ENCODE data around the gene MUC2.

The MUC2 gene

DNA sequence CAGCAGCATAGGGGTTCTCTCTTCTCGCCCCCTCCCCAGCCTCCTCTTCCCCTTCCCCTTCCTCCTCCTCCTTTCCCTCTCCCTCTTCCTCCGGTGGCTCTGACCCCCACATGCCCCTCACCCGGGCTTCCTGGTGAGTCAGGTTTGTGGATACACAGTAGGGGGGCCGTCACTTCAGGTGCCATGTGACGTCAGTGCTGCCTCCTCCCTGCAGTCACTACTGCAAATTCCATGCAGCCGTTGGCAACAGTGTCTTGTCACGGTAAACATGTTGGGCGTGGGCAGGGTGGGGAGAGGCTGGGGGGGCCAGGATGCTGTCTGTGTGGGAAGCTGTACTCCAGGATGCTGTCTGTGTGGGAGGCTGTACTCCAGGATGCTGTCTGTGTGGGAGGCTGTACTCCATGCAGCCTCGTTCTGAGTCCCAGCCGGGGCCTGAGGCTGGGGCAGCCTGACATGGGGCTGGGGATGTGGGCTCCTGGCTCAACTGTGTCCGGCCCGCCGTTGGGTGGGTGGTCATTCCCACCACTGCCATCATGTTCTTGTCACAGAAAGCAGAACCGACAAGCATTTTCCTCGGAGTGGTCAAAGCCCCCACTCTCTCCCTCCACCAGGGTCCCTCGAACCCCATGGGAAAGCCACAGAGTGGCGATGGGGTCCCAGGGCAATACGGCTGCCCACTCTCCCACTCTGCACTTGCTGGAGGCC lies 2.4 kb upstream of the MUC2 start:
- no peak for DNase-seq (ENCODE audit: low spot score)

DNA sequence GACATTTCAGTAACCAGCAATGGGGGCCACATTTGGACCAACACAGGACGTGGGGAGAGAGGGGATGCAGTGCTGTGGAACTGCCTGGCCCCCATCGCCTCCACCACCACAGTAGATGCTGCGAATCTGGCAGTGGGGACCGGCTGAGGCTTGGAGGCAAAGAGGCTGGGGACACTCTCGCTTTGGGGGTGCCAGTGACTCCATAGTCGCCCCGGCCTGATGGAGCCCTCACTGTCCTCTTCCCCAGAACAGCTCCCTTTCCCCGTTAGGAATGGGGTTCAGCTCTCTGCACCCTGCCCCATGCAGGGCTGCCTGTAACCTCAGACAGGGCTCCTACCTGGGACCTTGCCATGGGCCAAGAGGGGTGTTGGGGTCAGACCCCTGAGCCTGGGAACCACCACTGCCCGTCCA lies 1.8 kb upstream of the MUC2 start:
- DNase-seq (ENCODE audit: low spot score): no peak

DNA sequence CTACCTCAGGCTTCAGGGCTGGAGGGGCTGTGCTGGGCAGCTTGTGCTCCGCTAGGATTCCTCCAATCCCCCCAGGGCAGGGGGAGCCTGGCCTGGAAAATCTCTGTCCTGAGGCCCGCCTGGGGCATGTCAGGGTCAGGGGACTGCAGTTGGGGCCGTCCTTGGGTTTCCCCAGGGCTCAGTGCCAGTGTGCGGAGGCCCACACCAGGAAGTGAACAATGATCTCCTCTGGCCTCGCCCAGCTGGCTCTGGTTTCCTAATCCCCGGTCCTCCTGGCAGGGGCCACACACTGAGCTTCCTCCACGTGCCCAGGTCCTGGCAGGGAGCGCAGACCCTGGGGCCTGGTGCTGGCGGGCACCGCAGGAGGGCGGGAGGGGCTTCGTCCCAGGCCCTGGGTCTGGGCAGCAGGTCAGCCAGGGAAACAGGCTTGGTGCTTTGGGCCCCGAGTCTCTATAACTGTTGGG lies 1.4 kb upstream of the MUC2 start:
- DNase-seq (ENCODE audit: low spot score): no peak

DNA sequence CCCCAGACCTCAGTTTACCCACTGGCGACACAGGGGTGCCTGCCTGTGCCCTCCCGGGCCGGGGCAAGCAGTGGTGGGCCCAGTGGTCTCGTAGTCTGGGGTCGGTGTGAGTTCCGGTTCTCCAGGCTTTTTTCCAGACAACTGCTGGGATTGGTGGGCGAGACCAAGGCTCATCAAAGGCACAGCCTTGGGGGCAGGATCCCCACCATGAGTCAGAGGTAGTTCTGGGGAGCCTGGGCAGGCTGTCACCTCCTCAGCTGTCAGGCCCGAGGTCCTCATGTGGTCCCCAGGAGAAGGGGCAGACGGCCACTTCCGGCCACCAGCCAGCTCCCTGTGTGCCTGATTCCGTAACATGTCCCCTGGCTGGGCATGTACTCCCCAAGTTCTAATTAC lies 827 bp upstream of the MUC2 start:
- DNase-seq (ENCODE audit: low spot score): no peak

DNA sequence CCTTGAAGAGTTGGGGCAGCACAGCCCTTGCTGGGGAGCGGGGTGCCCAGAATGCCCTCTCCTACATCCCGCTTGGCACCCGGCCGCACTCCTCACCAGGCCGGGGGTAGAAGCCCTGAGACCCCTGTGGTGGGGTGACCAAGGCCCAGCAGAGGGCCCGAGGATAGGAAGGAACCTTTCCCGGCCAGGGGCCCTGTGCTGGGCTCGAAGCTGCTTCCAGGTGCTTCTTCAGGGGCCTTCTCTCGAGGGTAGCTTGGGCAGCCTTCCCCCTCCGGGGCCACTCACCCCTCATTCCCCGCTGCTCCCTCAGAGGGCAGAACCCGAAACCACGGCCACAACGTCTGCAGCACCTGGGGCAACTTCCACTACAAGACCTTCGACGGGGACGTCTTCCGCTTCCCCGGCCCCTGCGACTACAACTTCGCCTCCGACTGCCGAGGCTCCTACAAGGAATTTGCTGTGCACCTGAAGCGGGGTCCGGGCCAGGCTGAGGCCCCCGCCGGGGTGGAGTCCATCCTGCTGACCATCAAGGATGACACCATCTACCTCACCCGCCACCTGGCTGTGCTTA lies 752 bp downstream of the MUC2 start:
- no peak for DNase-seq (ENCODE audit: low spot score)

DNA sequence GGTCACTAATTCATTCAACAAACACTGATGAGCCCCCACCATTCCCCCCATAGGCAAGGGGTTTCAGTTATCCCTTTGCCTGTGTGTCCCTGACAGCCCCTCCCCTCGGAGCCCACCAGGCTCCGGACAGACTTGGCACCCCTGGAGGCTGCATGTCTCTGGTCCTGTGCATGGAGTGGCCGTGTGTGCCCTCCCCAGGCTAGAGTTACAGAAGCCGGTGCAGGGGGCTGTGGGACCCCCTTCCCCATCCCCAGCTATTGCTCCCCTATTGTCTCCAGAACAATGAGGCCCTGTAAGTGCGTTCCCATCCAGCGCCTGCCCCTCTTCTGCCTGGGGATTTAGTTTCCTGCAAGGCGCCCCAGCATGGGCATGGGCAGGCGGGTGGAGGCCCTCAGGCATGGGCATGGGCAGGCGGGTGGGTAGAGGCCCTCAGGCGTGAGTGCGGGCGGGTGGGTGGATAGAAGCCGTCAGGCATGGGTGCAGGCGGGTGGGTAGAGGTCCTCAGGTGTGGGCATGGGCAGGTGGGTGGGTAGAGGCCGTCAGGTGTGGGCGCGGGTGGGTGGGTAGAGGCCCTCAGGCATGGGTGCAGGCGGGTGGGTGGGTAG lies 1.5 kb downstream of the MUC2 start:
- DNase-seq (ENCODE audit: low spot score): no peak

DNA sequence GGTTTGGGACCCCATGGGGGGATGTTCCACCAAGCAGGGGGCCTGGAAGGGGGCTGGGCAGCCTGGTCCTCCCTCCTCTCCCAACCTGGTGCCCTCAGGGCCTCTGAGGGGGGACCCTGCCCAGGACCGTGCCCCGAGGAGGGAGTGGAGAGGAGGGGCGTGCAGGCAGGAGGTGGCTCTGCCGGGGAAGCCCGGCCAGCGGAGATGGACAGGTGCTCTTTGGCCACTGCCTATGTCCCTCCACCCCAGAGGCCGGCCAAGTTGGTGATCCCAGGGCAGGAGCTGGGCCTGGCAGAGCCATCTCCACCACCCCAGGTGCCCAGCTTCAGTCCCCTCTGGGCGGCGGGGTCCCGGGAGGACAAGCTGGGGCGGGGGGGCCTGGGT lies 2.4 kb downstream of the MUC2 start:
- no peak for DNase-seq (ENCODE audit: low spot score)

DNA sequence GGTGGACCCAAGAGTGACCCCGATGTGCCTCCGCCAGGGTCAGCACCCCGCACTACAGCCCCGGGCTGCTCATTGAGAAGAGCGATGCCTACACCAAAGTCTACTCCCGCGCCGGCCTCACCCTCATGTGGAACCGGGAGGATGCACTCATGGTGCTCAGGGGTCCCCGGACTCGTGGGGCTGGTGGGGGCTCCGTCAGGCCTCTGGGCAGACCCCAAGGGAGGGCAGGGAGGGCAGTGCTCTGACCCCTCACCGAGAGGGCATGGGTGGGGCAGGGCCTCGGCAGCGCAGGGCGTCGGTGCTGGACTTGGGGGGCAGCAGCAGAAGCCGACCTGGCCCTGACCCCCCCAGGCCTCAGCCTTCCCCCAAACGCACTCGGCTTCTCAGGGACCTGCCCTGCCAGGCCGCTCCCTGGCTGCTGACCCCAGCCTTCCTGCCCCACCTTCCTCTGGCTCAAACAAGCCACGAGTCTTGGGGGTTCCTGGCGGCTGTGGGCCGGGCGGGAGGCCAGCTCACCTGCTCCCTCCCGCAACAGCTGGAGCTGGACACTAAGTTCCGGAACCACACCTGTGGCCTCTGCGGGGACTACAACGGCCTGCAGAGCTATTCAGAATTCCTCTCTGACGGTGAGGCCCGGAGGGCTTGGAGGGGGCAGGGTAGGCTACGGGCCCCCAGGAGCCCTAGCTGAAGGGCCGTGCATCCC lies 2.9 kb downstream of the MUC2 start:
- no peak for DNase-seq (ENCODE audit: low spot score)

DNA sequence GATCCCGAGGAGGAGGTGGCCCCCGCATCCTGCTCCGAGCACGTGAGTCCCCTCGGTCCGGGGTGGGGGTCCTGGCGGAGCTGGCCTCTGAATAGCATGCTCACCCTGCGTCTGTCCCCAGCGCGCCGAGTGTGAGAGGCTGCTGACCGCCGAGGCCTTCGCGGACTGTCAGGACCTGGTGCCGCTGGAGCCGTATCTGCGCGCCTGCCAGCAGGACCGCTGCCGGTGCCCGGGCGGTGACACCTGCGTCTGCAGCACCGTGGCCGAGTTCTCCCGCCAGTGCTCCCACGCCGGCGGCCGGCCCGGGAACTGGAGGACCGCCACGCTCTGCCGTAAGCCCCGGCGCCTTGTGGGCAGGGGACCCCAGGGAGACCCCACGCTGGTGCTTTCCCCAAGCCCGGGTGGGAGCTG lies 3.5 kb downstream of the MUC2 start:
- DNase-seq (ENCODE audit: low spot score): no peak

DNA sequence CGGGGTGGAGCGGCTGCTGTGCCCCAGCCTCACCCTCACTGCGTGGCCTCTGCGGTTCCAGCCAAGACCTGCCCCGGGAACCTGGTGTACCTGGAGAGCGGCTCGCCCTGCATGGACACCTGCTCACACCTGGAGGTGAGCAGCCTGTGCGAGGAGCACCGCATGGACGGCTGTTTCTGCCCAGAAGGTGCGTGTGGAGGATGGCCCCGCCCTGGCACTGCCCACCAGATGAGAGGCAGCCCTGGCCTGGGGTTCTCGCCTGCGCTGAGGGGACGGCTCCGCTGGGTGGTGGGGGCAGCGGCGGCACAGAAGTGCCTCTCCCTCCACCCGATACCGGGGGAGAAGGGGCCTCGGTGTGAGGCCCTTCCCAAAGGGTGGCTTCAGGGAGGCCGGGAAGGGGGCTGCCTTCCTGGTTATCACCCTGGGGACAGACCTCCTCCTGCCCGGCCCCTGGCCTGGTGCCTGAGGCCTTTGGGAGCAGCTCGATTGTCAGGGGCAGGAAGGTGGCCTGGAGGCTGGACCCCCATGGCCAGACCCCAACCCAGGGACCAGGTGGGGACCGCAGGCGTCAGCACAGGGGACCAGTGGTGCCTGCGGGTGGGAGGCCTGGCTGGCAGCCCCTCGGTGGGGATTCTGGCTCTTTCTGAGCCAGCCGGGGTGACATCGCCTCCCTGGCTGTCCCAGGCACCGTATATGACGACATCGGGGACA lies 7.1 kb downstream of the MUC2 start:
- DNase-seq (ENCODE audit: low spot score): no peak

DNA sequence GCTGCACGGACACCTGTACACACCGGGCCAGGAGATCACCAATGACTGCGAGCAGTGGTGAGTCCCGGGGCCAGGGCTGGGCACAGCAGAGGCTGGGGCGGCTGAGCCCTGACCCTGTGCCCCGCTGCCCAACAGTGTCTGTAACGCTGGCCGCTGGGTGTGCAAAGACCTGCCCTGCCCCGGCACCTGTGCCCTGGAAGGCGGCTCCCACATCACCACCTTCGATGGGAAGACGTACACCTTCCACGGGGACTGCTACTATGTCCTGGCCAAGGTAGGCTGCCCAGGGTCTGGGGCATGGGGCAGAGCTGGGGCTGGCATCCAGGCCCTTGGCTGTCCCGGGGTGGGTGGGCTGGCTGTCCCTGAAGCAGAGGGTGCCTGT lies 7.7 kb downstream of the MUC2 start:
- no peak for DNase-seq (ENCODE audit: low spot score)

DNA sequence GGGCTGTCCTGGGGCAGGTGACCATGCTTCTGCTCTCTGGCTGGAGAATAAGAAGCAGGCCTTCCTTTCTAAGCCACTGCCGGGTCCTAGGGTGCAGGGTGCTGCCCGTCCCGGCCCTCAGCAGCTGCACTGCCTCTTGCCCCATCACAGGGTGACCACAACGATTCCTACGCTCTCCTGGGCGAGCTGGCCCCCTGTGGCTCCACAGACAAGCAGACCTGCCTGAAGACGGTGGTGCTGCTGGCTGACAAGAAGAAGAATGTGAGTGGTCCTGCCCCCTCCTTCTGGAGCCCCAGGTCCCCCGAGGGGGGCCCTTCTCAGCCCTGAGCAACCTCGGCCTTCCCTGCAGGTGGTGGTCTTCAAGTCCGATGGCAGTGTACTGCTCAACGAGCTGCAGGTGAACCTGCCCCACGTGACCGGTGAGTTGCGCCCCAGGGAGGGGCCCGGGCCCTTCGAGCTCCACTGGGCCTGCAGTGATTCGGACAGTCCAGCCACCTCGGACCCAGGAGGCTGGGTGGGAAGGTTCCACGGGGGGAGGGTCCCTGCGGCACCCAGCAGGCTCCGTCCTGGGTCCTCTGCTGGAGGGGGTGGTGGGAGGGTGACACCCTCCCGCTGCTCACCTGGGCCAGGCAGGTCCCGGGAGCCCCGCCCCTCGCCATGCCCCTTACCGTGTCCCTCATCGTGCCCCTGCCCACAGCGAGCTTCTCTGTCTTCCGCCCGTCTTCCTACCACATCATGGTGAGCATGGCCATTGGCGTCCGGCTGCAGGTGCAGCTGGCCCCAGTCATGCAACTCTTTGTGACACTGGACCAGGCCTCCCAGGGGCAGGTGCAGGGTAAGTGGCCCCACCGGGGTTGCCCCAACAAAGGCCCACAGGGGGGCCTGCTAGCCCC lies 8.3 kb downstream of the MUC2 start:
- no peak for DNase-seq (ENCODE audit: low spot score)

DNA sequence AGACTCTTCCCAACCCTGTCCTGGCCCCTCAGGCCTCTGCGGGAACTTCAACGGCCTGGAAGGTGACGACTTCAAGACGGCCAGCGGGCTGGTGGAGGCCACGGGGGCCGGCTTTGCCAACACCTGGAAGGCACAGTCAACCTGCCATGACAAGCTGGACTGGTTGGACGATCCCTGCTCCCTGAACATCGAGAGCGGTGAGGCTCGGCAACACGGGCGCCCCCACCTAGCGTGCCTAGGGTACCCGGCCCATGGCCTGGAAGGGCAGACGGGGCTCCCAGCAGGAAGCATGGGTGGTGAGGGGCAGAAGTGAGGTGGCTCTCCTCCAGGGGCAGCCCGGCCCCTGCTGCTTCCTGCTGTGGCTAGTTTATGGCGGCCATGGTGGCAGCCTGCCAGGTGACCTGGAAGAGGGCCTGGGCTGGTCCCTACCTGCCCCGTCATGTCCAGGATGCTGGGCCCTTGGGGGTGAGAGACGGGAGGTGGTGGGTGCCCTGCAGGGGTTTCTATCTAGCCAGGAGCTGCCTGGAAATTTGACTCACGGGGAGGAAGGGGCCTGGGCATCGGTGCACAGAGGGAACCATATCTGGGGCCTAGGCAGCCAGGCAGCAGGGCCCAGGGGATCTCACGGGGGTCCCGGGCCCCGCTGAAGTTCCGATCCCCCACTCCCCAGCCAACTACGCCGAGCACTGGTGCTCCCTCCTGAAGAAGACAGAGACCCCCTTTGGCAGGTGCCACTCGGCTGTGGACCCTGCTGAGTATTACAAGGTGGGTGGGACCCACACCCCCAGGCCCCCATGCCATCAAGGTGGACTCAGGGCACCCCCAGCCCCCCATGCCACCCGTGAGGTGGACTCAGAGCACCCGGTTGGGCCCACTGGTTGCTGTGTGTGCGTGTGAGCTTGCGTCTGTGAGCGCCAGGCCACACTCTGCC lies 9.2 kb downstream of the MUC2 start:
- DNase-seq (ENCODE audit: low spot score): no peak

DNA sequence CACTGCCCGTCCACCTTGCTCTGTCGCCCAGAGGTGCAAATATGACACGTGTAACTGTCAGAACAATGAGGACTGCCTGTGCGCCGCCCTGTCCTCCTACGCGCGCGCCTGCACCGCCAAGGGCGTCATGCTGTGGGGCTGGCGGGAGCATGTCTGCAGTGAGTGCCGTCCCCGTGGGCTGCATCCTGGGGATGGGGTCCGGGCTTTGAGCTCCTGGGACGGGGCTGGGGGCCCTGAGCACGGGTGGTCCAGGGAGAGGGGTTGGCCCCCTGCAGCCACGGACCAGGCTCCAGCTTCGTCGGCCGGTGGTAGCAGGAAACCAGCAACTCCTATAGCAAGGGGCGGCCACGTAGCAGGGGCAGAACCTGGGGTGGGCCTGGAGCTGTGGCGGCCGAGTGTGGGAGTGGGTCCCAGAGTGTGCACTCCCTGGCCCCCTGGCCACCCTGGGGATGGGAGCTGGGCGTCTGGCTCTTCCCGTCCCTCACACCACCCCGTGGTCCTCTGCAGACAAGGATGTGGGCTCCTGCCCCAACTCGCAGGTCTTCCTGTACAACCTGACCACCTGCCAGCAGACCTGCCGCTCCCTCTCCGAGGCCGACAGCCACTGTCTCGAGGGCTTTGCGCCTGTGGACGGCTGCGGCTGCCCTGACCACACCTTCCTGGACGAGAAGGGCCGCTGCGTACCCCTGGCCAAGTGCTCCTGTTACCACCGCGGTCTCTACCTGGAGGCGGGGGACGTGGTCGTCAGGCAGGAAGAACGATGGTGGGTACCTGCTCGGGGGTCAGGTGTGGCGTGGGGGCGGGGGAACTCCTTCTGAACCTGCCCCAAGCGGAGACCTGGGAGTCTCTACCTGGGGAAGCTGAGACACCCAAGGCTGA lies 10.1 kb downstream of the MUC2 start:
- no peak for DNase-seq (ENCODE audit: low spot score)

DNA sequence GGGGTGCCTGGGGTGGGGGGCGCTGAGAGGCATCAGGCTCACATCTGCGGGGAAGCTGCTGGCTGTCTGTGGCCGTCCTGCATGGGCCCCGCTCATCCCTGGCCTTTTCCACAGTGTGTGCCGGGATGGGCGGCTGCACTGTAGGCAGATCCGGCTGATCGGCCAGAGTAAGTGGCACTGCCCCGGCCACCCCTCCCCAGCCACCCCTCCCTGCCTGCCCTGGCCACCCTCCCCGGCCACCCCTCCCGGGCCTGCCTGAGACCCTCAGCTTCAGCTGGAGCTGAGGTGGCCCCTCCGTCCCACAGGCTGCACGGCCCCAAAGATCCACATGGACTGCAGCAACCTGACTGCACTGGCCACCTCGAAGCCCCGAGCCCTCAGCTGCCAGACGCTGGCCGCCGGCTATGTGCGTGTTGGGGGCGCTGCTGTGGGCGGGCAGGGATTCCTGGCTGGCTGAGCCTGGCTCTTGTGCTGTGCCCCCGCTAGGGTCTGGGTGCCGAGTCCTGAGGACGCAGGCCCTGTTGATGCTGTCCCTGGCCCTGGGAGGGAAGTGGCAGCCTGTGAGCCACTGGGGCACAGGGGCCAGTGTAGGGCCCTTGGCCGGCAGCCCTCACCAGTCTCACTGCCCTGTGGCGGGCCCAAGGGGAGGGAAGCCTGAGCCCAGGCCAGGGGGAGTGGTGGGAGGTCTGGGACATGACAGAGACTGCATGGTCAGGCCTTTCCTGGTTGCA lies 10.9 kb downstream of the MUC2 start:
- DNase-seq (ENCODE audit: low spot score): no peak

DNA sequence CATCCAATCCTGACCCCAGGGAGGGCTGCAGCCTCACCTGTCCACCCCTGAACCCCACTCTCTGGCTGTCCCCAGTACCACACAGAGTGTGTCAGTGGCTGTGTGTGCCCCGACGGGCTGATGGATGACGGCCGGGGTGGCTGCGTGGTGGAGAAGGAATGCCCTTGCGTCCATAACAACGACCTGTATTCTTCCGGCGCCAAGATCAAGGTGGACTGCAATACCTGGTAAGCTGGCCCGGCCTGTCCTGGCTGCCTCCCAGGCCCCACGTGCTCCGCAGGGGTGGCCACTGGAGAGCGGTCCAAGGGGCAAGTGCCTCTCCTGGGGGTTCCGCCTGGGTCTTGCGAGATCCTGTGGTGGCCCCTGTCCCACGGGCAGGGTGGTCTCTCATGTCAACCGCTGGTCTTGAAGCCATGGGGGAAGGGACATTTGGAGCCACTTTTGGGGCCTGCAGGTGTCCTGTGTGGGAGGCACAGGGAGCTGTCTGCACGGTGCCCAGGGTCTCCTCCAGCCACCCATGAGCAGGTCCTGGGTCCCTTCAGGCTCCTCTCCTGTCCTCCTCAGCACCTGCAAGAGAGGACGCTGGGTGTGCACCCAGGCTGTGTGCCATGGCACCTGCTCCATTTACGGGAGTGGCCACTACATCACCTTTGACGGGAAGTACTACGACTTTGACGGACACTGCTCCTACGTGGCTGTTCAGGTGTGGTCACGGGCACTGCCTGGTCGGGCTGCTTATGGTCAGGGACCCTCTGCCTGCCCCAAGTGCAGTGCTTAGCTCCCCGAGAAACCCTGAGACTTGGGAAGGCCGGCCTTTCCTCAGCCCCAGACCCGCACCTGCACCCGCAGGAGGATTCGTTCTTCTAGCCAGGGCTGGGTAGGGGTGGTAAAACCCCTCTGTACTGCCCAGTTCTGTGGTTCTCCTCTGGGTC lies 11.8 kb downstream of the MUC2 start:
- no peak for DNase-seq (ENCODE audit: low spot score)

DNA sequence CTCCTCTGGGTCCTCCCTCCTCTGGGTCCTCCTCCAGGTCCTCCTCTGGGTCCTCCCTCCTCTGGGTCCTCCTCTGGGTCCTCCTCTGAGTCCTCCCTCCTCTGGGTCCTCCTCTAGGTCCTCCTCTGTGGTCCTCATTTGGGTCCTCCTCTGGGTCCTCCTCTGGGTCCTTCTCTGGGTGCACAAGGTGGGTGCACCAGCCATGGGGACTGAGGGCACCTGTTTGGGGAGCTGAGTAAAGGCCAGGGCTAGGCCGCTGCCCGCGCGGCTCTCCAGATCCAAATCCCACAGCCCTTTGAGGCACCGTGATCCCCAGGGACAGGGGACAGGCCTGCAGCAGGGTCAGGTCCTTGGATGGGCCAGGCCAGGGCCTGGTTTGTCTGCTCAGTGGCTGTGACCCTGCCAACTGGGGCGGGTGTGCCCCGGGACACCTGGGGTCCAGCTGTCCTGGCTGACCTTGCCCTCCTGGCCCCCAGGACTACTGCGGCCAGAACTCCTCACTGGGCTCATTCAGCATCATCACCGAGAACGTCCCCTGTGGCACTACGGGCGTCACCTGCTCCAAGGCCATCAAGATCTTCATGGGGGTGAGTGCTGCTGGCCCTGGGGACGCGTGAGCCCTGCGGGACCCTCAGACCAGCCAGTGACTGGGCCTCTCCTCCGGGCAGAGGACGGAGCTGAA lies 12.7 kb downstream of the MUC2 start:
- DNase-seq (ENCODE audit: low spot score): no peak

Measured in COLO829 (cell line).